HG02938 (cell line): Measurements from ENCODE around the gene MEX3D.

Source experiments
- ATAC-seq: cut with Tn5 transposase; IDR thresholded peaks from one replicate; pipeline ENCODE4 v1.9.1; 2021; ENCODE audit warnings: mild to moderate bottlenecking, moderate library complexity; ENCODE audit not compliant: unreplicated experiment

The MEX3D gene

GRCh38 chr19:1598777-1599459, 30.8 kb upstream of the MEX3D start:
- ATAC-seq: no peak

DNA sequence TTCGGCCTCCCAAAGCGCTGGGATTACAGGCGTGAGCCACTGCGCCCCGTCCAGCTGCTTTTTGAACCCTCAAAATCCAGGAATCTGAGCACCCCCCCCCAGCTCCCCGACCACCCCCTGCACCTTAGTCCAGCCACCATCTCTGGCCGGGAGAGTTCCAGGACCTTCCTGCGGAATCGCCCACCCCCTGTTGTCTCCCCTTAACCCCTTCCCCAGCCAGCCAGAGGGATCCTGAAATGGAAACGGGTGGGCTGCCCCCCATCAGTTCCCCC, 25.3 kb upstream of the MEX3D start:
- no peak for ATAC-seq

- ATAC-seq: peak; percentile 46
These were observed 24.8 kb upstream of the MEX3D start, which contains the start of gene MBD3 for GRCh38 chr19:1592755-1593500. Gene MBD3, minus strand, starts transcription at chr19:1592865. Its CDS starts 234 bp downstream, at chr19:1592631.

GRCh38 chr19:1592024-1592754, 24.1 kb upstream of the MEX3D start:
- ATAC-seq: peak; percentile 50

GRCh38 chr19:1591421-1592023, 23.4 kb upstream of the MEX3D start:
- no peak for ATAC-seq

DNA sequence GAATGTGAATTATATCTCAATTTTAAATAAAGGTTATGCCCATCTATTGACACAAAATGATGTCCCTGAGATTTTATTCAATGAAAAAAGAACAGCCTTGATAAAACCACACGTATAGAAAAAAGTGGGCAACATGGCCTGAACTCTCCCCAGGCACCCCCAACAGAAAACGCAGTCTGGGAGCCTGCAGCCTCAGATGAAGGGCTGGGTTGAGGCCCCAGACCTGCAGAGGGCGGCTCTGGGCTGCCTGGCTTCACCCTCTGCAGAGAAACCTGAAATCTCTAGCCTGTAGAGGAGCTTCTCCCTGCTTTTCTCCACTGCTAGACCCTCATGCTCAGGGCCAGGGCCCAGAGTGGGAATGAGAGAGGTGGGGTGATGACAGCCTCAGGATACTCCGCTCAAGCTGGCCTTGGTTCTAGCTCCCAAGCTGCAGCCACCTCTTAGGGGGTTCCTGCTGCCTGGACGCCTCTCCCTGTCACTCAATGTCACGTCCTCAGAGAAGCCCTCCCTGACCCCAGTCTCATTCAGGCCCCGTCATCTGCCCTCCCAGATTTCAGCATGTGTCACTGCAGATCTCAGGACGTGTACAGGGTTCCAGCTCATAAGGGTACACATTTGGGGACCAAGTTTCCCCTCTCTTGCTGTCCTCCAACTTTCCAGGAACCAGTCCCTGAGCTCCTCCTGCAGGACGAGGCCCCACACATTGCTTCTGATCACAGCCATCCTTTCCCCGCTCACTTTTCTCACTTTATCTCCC, 22.7 kb upstream of the MEX3D start:
- ATAC-seq: no peak

GRCh38 chr19:1587872-1588271, 19.7 kb upstream of the MEX3D start:
- no peak for ATAC-seq

DNA sequence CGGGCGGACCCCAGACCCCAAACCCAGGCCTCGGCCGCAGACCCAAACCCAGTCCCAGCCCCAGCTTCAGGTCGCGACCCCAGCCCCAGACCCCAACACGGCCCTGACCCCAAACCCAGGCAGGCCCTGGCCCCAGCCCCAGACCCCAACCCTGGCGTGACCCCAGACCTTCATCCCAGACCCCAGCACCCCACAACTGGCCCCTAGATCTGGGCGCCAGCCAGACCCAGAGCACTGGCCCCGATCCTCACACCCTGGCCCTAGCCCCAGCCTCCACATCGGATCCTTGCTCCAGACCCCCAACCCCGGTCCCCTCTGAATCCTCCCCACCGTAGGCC, 17.1 kb upstream of the MEX3D start:
- ATAC-seq: no peak

DNA sequence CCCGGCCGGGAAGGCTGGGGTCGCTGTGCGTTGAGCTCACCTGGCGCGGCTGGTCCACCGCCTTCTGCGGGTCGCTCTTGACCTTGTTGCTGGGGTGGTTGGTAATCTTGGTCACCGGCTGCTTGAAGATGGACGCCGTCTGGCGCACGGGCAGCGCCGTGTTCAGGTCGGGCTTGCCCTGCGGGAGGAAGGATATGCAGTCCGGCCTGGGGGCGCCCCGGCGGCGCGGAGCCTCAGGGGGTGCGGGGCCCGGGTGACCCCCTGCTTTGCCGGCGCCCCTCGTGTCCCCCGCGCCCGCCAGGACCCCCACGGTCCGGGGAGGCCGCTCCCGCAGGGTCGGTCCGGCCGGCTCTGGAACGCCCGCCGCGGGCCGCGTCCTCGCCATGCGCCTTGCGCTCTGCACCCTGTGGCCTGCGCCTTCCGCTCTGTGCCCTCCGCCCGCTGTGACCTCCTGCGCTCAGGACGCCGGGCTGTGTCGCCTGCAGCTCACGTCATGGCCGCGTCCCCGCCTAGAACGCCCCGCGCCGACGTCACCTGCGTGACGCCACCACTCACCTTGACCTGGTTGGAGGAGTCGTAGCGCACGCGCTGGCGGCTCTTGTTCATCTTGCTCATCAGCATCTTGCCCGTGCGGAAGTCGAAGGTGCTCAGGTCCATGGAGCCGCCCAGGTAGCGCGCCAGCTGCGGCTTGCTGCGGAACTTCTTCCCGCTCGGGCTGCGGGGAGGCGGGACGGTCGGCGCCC, 16.5 kb upstream of the MEX3D start:
- ATAC-seq: no peak

GRCh38 chr19:1582201-1582600, 14.1 kb upstream of the MEX3D start:
- ATAC-seq: no peak

- no peak for ATAC-seq
These were observed 12.8 kb upstream of the MEX3D start for GRCh38 chr19:1580957-1581356.

DNA sequence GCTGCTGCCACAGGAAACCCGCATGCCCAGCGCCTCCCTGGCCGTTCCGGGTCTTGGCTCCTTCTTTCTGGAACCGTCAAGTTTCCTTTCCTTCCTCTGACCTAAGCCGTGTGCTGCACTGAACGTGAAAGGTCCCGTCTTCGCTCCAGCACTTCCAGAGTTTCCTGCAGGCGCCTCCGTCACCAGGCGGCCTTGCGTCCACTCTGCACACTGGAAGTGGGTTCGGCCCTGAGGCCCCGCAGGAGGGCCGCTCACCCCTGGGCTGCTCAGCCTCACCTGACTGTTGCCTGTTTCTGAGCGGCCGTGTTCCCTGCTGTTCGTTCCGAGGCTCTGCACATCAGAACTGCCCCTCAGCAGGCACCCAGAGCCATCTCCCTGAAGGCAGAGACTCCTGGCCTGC, 12.3 kb upstream of the MEX3D start:
- ATAC-seq: no peak

DNA sequence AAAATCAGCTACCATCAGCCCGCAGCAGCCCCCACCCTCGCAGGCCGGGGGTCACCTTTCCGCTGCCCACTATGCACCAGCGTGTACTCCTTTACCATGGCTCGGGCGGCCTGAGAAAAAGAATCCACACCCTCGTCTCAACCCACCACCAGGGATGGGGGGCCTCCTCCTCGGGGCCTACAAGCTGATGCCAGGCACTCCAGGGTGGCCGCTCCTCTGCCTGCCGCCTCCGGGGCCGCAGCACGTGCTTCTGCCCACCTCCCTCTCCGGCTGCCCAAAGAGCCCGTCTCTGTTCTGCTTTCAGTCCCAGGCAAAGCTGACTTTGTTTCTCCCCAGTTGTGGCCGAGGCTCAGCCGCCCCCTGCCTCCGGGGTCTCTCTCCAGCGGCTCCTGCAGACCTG, 11.1 kb upstream of the MEX3D start:
- no peak for ATAC-seq

- no peak for ATAC-seq
These were observed 9.9 kb upstream of the MEX3D start for GRCh38 chr19:1577929-1578618.

DNA sequence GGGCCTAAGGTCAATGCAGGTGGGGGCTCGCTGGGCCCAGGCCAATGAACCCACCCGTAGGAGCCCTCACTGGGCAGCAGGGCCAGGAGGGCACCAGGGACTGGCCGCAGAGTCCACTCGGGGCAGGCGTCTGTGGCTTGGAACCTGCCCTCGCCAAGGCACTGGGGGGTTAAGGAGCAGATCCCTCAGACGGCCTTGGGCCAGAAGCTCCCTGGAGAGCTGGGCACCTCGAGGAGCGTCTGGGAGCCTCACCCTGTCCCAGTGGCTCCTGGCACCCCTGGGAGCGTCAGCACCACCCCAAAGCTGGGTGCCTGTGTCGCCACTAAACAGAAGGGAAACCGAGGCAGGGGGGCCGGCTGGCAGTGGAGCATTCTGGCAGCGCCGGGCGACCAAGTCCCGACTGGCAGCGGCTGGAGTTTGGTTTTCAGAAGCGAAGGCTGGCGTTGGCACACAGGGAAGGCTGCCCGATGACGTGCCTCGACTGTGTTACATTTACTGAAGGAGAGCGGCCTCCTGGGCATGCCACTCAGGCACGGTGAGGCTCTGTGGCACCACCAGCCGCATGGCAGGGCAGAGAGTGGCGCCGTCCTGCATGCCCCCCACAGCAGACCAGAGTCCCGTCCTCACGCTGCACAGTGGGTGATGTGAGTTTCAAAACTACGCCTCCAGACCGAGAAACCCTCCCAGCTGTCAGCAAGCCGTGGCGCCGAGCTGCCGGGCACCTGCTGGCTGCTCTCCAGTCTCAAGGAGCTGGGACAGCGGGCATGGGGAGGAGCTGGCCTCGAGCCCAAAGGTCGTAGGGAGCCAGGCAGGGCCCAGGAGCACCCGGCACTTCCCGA, 9.2 kb upstream of the MEX3D start:
- ATAC-seq: no peak

GRCh38 chr19:1576242-1577089, 8.3 kb upstream of the MEX3D start:
- ATAC-seq: no peak

GRCh38 chr19:1575323-1576241, 7.5 kb upstream of the MEX3D start:
- ATAC-seq: no peak
